Right ventricle myocardium inferior (tissue), 1 donor: ENCODE measurements around the gene TMEM191C. TPM values are rescaled to one million over a fixed set of nuclear protein-coding genes. Genes with fewer than 3 reads are reported as not detected.
A peak's percentile ranks its signal among the peaks of the same experiment; 100 is the strongest.
"Not testable (repeated sequence)": the region's sequence is repeated elsewhere in the genome, so short reads cannot be mapped to it uniquely, and the experiment has no call there.

Source experiments
- ATAC-seq: fragments of 200-7000 bp; cut with Tn5 transposase; one replicate; pipeline ENCODE4 v1.9.1; 2020; ENCODE audit warnings: mild to moderate bottlenecking, moderate library complexity
- DNase-seq: peaks from one replicate; pipeline ENCODE4 v3.0.0; 2021; ENCODE audit errors: missing footprints
- intact Hi-C: fragments of 100-400 bp; cut with DNase I; formaldehyde crosslinking; loops from one replicate; pipeline ENCODE4 v1.11.0; 2022
- total RNA-seq: library from RNA; stranded (reverse); fragmentation: NEBNext Ultra II Directional; extraction: Animal tissue kit (Norgen Biotek cat#: 25700); gene quantifications from one replicate; pipeline ENCODE4 v1.2.1, GENCODE V29; 2021
- donor health status: DM: no; HTN: yes; CAD: no; lungs with severe emphysema.

The TMEM191C gene
- total RNA-seq, 1 donor from 2014 or later: 1.2 TPM

GRCh38 chr22:21462672-21463071 is 4.5 kb upstream of the TMEM191C start:
- ATAC-seq, intact Hi-C loops, DNase-seq: not testable (repeated sequence)

GRCh38 chr22:21468194-21469096 is 1.3 kb downstream of the TMEM191C start:
- ATAC-seq: peak; percentile 98
- DNase-seq: peak; percentile 96
- intact Hi-C loops: not testable (repeated sequence)

- DNase-seq, intact Hi-C loops, ATAC-seq: not testable (repeated sequence)
Observed at GRCh38 chr22:21469097-21469994, 2.2 kb downstream of the TMEM191C start.

DNA sequence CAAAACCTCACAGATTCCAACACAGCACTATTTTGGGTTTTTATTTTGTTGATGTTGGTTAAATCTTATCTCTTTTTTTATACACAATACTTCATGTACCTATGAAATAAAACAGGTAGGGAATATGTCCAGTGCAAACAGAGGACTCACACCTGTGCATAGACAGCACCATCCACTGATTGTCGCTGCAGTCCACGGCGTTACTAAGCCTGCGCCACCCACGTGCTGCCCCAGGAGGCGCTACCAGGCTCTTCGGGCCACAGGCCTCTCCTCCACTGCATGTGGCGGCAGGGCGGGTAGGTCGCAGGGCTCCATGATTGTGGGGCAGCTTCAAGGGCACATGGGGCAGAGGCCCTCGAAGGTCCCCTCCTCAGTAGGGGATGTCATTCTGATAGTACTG is 5.8 kb downstream of the TMEM191C start:
- ATAC-seq, DNase-seq, intact Hi-C loops: not testable (repeated sequence)

- DNase-seq, intact Hi-C loops, ATAC-seq: not testable (repeated sequence)
Observed at GRCh38 chr22:21473664-21474063, 6.5 kb downstream of the TMEM191C start.

DNA sequence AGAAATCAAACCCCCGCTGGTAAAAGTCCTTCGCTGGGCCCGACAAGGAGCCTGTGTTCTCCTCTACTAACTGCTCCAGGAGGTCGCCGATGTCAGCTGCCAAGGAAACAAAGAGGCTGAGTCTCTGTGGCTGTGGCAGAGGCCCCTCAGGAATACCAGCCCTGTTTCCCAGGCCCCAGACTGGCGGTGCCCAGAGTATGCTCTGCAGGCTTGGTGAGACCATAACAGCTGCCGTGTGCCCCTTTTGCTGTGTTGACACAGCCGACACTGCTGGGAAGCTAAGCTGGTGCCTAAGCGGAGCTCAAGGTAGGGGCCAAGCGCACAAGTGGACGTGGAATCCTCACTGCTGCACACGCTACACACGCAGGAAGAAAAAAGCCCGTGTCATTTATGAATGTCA is 16.9 kb downstream of the TMEM191C start:
- ATAC-seq, DNase-seq, intact Hi-C loops: not testable (repeated sequence)

DNA sequence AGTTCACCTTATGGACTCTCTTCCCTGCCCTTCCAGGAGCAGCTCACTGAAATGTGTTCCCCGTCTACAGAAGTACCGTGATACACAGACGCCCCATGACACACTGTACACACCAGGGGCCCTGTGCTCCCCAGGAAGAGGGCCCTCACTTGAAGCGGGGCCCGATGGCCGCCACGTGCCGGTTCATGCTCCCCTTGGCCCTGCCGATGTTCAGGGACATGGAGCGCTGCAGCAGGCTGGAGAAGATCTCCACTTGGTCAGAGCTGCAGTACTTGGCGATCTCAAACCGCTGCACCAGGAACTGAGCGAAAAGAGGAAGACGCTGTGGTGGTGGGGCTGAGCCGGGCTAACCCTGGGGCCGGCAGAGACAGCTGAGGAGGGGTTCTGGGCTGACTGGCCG is 20.5 kb downstream of the TMEM191C start:
- DNase-seq, intact Hi-C loops, ATAC-seq: not testable (repeated sequence)

DNA sequence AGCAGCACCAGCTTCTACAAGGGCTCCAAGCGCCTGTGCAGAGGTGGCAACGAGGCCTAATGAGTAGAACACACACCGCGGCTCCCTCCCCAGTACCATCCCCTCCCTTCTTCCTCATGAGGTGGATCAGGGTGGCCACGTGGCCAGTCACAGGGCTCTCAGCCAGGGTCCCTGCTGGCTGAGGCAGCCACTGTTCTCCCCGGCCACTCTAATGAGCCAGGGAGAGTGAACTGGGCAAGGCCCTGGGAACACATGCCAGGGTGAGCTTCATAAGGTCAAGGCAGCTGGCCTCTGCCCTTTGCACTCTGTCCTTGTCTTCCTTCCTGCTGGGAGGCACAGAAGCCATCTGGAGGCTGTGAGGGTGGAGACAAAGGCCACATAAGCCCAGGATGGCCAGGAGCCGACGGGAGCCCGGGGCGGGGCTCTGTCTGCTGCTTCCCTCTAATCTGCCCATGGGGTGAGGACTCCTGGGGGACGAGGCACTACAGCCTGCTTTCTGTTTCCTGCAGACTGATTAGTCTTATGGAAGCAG is 22.0 kb downstream of the TMEM191C start:
- intact Hi-C loops, DNase-seq, ATAC-seq: not testable (repeated sequence)

GRCh38 chr22:21490556-21490955 is 23.4 kb downstream of the TMEM191C start:
- DNase-seq, intact Hi-C loops, ATAC-seq: not testable (repeated sequence)

GRCh38 chr22:21492271-21492670 is 25.1 kb downstream of the TMEM191C start:
- peak; percentile 24 for ATAC-seq
- intact Hi-C loops: not testable (repeated sequence)

GRCh38 chr22:21493789-21494782 is 26.9 kb downstream of the TMEM191C start:
- DNase-seq, intact Hi-C loops: not testable (repeated sequence)
- peak; percentile 79 for ATAC-seq

More at GRCh38 chr22:21492271-21492670, 25.1 kb downstream of the TMEM191C start:
- DNase-seq: not testable (repeated sequence)

GRCh38 chr22:21497984-21498383 is 30.8 kb downstream of the TMEM191C start:
- DNase-seq, intact Hi-C loops: not testable (repeated sequence)
- ATAC-seq: peak; percentile 83

- DNase-seq, intact Hi-C loops, ATAC-seq: not testable (repeated sequence)
Observed at GRCh38 chr22:21498489-21498888, 31.3 kb downstream of the TMEM191C start.

GRCh38 chr22:21499623-21500506 is 32.7 kb downstream of the TMEM191C start:
- ATAC-seq, intact Hi-C loops, DNase-seq: not testable (repeated sequence)

DNA sequence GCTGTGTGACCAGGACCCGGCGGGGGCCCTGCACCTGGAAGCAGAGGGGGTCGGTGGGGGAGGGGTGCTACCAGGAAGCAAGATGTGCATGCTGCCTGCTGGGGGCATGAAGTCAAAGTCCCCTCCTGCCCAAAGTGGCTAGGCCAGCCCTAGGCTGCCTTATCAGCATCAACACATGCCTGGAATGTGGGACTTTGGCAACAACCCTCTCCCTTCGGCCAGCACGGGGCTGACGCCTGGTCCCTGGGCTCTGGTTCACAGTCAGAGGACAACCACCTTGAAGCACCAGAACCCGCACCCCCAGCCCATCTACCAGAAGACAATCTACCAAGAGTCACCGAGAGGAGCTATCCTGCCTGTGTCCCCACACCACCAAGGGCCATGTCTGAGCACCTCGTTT is 43.2 kb downstream of the TMEM191C start:
- peak; percentile 62 for ATAC-seq
- DNase-seq, intact Hi-C loops: not testable (repeated sequence)

DNA sequence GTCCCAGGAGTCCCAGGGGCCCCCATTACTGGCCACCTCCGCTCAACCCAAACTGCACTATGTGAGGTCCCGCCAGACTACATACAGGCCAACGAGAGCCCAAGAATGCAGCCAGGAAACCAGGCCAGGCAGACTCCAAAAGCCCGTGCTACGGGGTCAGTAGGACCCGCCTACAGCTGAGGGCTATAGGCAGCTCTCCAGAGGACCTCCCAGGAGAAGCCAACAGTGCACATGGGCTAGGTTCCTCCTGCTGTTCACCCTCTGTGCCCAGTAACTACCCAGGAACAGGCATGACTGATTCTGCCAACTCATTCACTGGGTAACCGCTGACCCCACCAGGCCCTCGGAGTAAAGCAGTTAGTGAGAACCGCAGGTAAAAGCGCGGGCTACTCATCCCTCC is 44.8 kb downstream of the TMEM191C start:
- intact Hi-C loops, DNase-seq: not testable (repeated sequence)
- peak; percentile 11 for ATAC-seq
